CD4-positive, alpha-beta memory T cell (primary cell): Measurements from ENCODE around the gene ITPK1. TPM values are rescaled to one million over a fixed set of nuclear protein-coding genes. Genes with fewer than 3 reads are reported as not detected.
A peak's percentile ranks its signal among the peaks of the same experiment; 100 is the strongest.
"Not testable (repeated sequence)": the region's sequence is repeated elsewhere in the genome, so short reads cannot be mapped to it uniquely, and the experiment has no call there.

Experiments used
- CTCF ChIA-PET: fragments of 350-600 bp; sonication (Branson Sonifier 250); formaldehyde crosslinking; loops from one replicate; lab custom pipeline; 2021; ENCODE audit warnings: inconsistent platforms; ENCODE audit not compliant: partially characterized antibody; lab: Charles Lee
- POLR2A ChIA-PET: fragments of 350-600 bp; sonication (Branson Sonifier 250); formaldehyde crosslinking; loops from one replicate; lab custom pipeline; 2021; ENCODE audit not compliant: partially characterized antibody; lab: Charles Lee
- DNase-seq, 5 donors: peaks; one replicate each; pipeline versions ENCODE4 v3.0.0 to v3.0.0-alpha.2; 2020 to 2022; ENCODE audit warnings: mixed read lengths in 1 of 5
- H3K27ac ChIP-seq: one replicate; pipeline ENCODE4 v1.7.0; 2013; ENCODE audit warnings: low read depth, low read length
- H3K27me3 ChIP-seq: 2 replicates; pipeline ENCODE4 v1.7.0; 2013; ENCODE audit warnings: mild to moderate bottlenecking, low read length, moderate library complexity; ENCODE audit not compliant: insufficient read depth
- H3K36me3 ChIP-seq: 2 replicates; pipeline ENCODE4 v1.7.0; 2013; ENCODE audit warnings: mild to moderate bottlenecking, low read length, moderate library complexity; ENCODE audit not compliant: insufficient read depth
- H3K4me1 ChIP-seq: 2 replicates; pipeline ENCODE4 v1.7.0; 2013; ENCODE audit warnings: mild to moderate bottlenecking, low read length, moderate library complexity; ENCODE audit not compliant: insufficient read depth
- H3K4me3 ChIP-seq, 2 donors: one replicate each; pipeline ENCODE4 v1.7.0; 2013; ENCODE audit warnings: low read length in 2 of 2, mild to moderate bottlenecking in 1 of 2
- H3K9me3 ChIP-seq, 2 donors: one replicate each; pipeline ENCODE4 v1.7.0; 2013; ENCODE audit warnings: low read length in 2 of 2, control low read depth in 1 of 2; ENCODE audit not compliant: control insufficient read depth in 1 of 2
- H3K27ac Mint-ChIP-seq, 7 donors: one replicate each; pipeline ENCODE4 v1.8.0; 2020 to 2021; ENCODE audit warnings: mixed read lengths in 7 of 7, mild to moderate bottlenecking in 6 of 7, inconsistent platforms in 3 of 7, moderate library complexity in 3 of 7
- H3K27me3 Mint-ChIP-seq, 2 donors: one replicate each; pipeline ENCODE4 v1.8.0; 2020 to 2021; ENCODE audit warnings: mixed read lengths in 2 of 2
- H3K36me3 Mint-ChIP-seq, 2 donors: one replicate each; pipeline ENCODE4 v1.8.0; 2020 to 2021; ENCODE audit warnings: mixed read lengths in 2 of 2, inconsistent platforms in 1 of 2, mild to moderate bottlenecking in 1 of 2
- H3K4me1 Mint-ChIP-seq, 4 donors: one replicate each; pipeline ENCODE4 v1.8.0; 2020 to 2021; ENCODE audit warnings: mixed read lengths in 4 of 4, mild to moderate bottlenecking in 1 of 4
- H3K4me3 Mint-ChIP-seq, 8 donors: one replicate each; pipeline ENCODE4 v1.8.0; 2020 to 2021; ENCODE audit warnings: mixed read lengths in 8 of 8, mild to moderate bottlenecking in 7 of 8, moderate library complexity in 6 of 8, inconsistent platforms in 3 of 8
- H3K9me3 Mint-ChIP-seq, 8 donors: one replicate each; pipeline ENCODE4 v1.8.0; 2020 to 2021; ENCODE audit warnings: mixed read lengths in 8 of 8, mild to moderate bottlenecking in 5 of 8, inconsistent platforms in 3 of 8, moderate library complexity in 1 of 8
- intact Hi-C: fragments of 100-400 bp; cut with micrococcal nuclease; formaldehyde crosslinking; loops from one replicate; pipeline ENCODE4 v1.15.1; 2023
- polyA plus RNA-seq, 2 donors: library from polyadenylated mRNA; unstranded; fragments of 300-500 nt; fragmentation: Illumina TruSeq; gene quantifications; one replicate each; pipeline ENCODE4 v1.2.3, GENCODE V29; 2021
- total RNA-seq, 2 experiments: library from RNA; stranded (reverse); gene quantifications; one replicate each; pipeline ENCODE4 v1.2.3, GENCODE V29; 2021

ITPK1 gene
- total and polyA plus RNA-seq, 4 experiments from 2014 or later: 12.5 to 30.0 (median 26.9) TPM

- intact Hi-C loops: loop anchor here (1.0 to 5.0 kb wide), 7 partner anchors 19 to 779 kb away; partner anchors contain the start of gene BTBD7
- ChIA-PET CTCF (interaction anchor here (0.6 to 5.3 kb wide), 46 partner anchors 8 to 1067 kb away, joined by 3 to 129 read pairs (median 5); partner anchors contain the start of genes GON7, LYSET, MOAP1 and UBR7), POLR2A (interaction anchor here (0.8 to 5.2 kb wide), 13 partner anchors 9 to 319 kb away, joined by 3 to 51 read pairs (median 4); partner anchors contain the start of genes GOLGA5, GON7, LYSET and MOAP1)
- peak; percentile 56 to 77 (median 68) for DNase-seq
- peaks cover 38% of the 10 kb centered on the region for H3K4me1 ChIP-seq
- no peaks in the 10 kb centered on the region for H3K27me3 ChIP-seq
- Mint-ChIP-seq H3K4me1 (peaks cover 20 to 41% (median 21%) of the 10 kb centered on the region in 4 donors), H3K4me3 (peak overlapping the region; percentile 74 to 89 (median 86)), H3K9me3 (peaks cover 0 to 1% (median 0%) of the 10 kb centered on the region in 8 donors), H3K36me3 (peaks cover 0 to 2% of the 10 kb centered on the region in 2 donors), H3K27ac (peak overlapping the region; percentile 78 to 95 (median 93)), H3K27me3 (no peaks in the 10 kb centered on the region)
- peak overlapping the region; percentile 33 for H3K27ac ChIP-seq
- no peaks in the 10 kb centered on the region for H3K9me3 ChIP-seq
- peak overlapping the region; percentile 9 to 34 for H3K4me3 ChIP-seq
- H3K36me3 ChIP-seq: no peaks in the 10 kb centered on the region
These were observed 2.6 kb downstream of the ITPK1 start for GRCh38 chr14:93112891-93113677.

- peaks cover 34% of the 10 kb centered on the region for H3K4me1 ChIP-seq
- H3K27ac ChIP-seq, H3K36me3 ChIP-seq, H3K27me3 Mint-ChIP-seq, H3K27ac Mint-ChIP-seq, H3K4me3 ChIP-seq, H3K36me3 Mint-ChIP-seq, POLR2A ChIA-PET, H3K9me3 ChIP-seq, H3K4me3 Mint-ChIP-seq, DNase-seq, H3K27me3 ChIP-seq, H3K9me3 Mint-ChIP-seq: not testable (repeated sequence)
- CTCF ChIA-PET: interaction anchor here (1.0 to 5.3 kb wide), 11 partner anchors 12 to 272 kb away, joined by 3 to 129 read pairs (median 6); partner anchors contain the start of gene MOAP1
- intact Hi-C loops: loop anchor here (5.0 kb wide), 2 partner anchors 221 to 781 kb away; partner anchors contain the start of gene BTBD7
- H3K4me1 Mint-ChIP-seq: peaks cover 19 to 39% (median 25%) of the 10 kb centered on the region in 4 donors
These were observed 4.2 kb downstream of the ITPK1 start for GRCh38 chr14:93111541-93111940.

- no peak overlapping the region for H3K4me3 Mint-ChIP-seq
These were observed 4.8 kb downstream of the ITPK1 start for GRCh38 chr14:93110856-93111419.

GRCh38 chr14:93109572-93110481, 5.9 kb downstream of the ITPK1 start:
- no peak for DNase-seq
- no peaks in the 10 kb centered on the region for H3K9me3 ChIP-seq
- ChIA-PET POLR2A (no interaction called here), CTCF (interaction anchor here (1.4 to 1.6 kb wide), 2 partner anchors 68 kb away, joined by 3 to 4 read pairs; no protein-coding TSS in a partner anchor)
- H3K36me3 Mint-ChIP-seq: peaks cover 0 to 2% of the 10 kb centered on the region in 2 donors
- H3K4me3 ChIP-seq: no peak overlapping the region
- no peaks in the 10 kb centered on the region for H3K27me3 Mint-ChIP-seq
- no peaks in the 10 kb centered on the region for H3K36me3 ChIP-seq
- peak overlapping the region in 1 of 7 donors; percentile 27 for H3K27ac Mint-ChIP-seq
- no peaks in the 10 kb centered on the region for H3K27me3 ChIP-seq
- H3K27ac ChIP-seq: no peak overlapping the region
- peaks cover 0 to 1% (median 0%) of the 10 kb centered on the region in 8 donors for H3K9me3 Mint-ChIP-seq
- H3K4me1 ChIP-seq: peaks cover 30% of the 10 kb centered on the region
- H3K4me1 Mint-ChIP-seq: peaks cover 17 to 43% (median 25%) of the 10 kb centered on the region in 4 donors
- intact Hi-C loops: loop anchor here (5.0 kb wide), 2 partner anchors 222 to 782 kb away; partner anchors contain the start of gene BTBD7
- no peak overlapping the region for H3K4me3 Mint-ChIP-seq

More at GRCh38 chr14:93110856-93111419, 4.8 kb downstream of the ITPK1 start:
- Histone ChIP-seq H3K9me3 (no peaks in the 10 kb centered on the region), H3K4me3 (no peak overlapping the region), H3K27me3 (no peaks in the 10 kb centered on the region), H3K27ac (no peak overlapping the region), H3K36me3 (no peaks in the 10 kb centered on the region), H3K4me1 (peaks cover 30% of the 10 kb centered on the region)
- DNase-seq: no peak
- Mint-ChIP-seq H3K36me3 (peaks cover 0 to 2% of the 10 kb centered on the region in 2 donors), H3K9me3 (peaks cover 0 to 1% (median 0%) of the 10 kb centered on the region in 8 donors), H3K27ac (no peak overlapping the region), H3K4me1 (peaks cover 17 to 38% (median 24%) of the 10 kb centered on the region in 4 donors), H3K27me3 (no peaks in the 10 kb centered on the region)
- intact Hi-C loops: loop anchor here (5.0 kb wide), 2 partner anchors 221 to 781 kb away; partner anchors contain the start of gene BTBD7
- POLR2A ChIA-PET: no interaction called here
- CTCF ChIA-PET: interaction anchor here (1.0 to 5.3 kb wide), 7 partner anchors 11 to 107 kb away, joined by 3 to 129 read pairs (median 3); partner anchors contain the start of gene MOAP1

GRCh38 chr14:93108105-93108504, 7.6 kb downstream of the ITPK1 start:
- peaks cover 14 to 46% (median 25%) of the 10 kb centered on the region in 4 donors for H3K4me1 Mint-ChIP-seq
- no peaks in the 10 kb centered on the region for H3K36me3 ChIP-seq
- POLR2A ChIA-PET: no interaction called here
- no peaks in the 10 kb centered on the region for H3K9me3 ChIP-seq
- H3K27me3 Mint-ChIP-seq: no peaks in the 10 kb centered on the region
- intact Hi-C loops: no loop called here
- peak overlapping the region in 1 of 7 donors; percentile 9 for H3K27ac Mint-ChIP-seq
- no peaks in the 10 kb centered on the region for H3K27me3 ChIP-seq
- H3K27ac ChIP-seq: no peak overlapping the region
- CTCF ChIA-PET: interaction anchor here (1.1 to 1.6 kb wide), 4 partner anchors 8 to 1067 kb away, joined by 3 to 4 read pairs (median 3); no protein-coding TSS in a partner anchor
- H3K4me3 Mint-ChIP-seq: no peak overlapping the region
- H3K36me3 Mint-ChIP-seq: no peaks in the 10 kb centered on the region
- no peak for DNase-seq
- H3K9me3 Mint-ChIP-seq: peaks cover 0 to 1% (median 0%) of the 10 kb centered on the region in 8 donors
- peaks cover 30% of the 10 kb centered on the region for H3K4me1 ChIP-seq
- H3K4me3 ChIP-seq: no peak overlapping the region

GRCh38 chr14:93107453-93107852, 8.3 kb downstream of the ITPK1 start:
- DNase-seq: no peak
- H3K9me3 ChIP-seq: no peaks in the 10 kb centered on the region
- Mint-ChIP-seq H3K9me3 (no peaks in the 10 kb centered on the region), H3K4me3 (no peak overlapping the region), H3K4me1 (peaks cover 9 to 42% (median 20%) of the 10 kb centered on the region in 4 donors), H3K27ac (peak overlapping the region in 3 of 7 donors; percentile 70 to 87 (median 86)), H3K36me3 (no peaks in the 10 kb centered on the region), H3K27me3 (no peaks in the 10 kb centered on the region)
- ChIA-PET CTCF (interaction anchor here (1.1 to 1.2 kb wide), 3 partner anchors 9 to 1068 kb away, joined by 3 read pairs; no protein-coding TSS in a partner anchor), POLR2A (interaction anchor here (2.6 kb wide), 1 partner anchor 8 kb away, joined by 13 read pairs; the partner anchor contains the start of gene ITPK1)
- H3K4me3 ChIP-seq: no peak overlapping the region
- intact Hi-C loops: no loop called here
- H3K27ac ChIP-seq: no peak overlapping the region
- peaks cover 25% of the 10 kb centered on the region for H3K4me1 ChIP-seq
- H3K36me3 ChIP-seq: no peaks in the 10 kb centered on the region
- no peaks in the 10 kb centered on the region for H3K27me3 ChIP-seq
